Natural killer cell (primary cell): ENCODE measurements around the gene SRGN. TPM values are rescaled to one million over a fixed set of nuclear protein-coding genes. Genes with fewer than 3 reads are reported as not detected.

Source experiments
- ATAC-seq, 3 donors: fragments of 150-1000 bp in 2 of 3; fragments of 200-7000 bp in 1 of 3; cut with Tn5 transposase; 1 replicate in 1 of 3; 2 replicates in 2 of 3; pipeline ENCODE4 v1.10.0; 2021; ENCODE audit warnings: mild to moderate bottlenecking in 2 of 3, moderate library complexity in 2 of 3
- DNase-seq, 2 donors: peaks; one replicate each; pipeline versions ENCODE4 v3.0.0 to v3.0.0-alpha.2; 2013 to 2021; ENCODE audit warnings: mixed read lengths in 1 of 2
- H3K27ac ChIP-seq: one replicate; pipeline ENCODE4 v1.5.1; 2013; ENCODE audit warnings: mild to moderate bottlenecking, low read length
- H3K27me3 ChIP-seq: one replicate; pipeline ENCODE4 v1.6.1; 2013; ENCODE audit warnings: low read length; ENCODE audit not compliant: control insufficient read depth, insufficient read depth
- H3K36me3 ChIP-seq: one replicate; pipeline ENCODE4 v1.6.1; 2013; ENCODE audit warnings: low read length; ENCODE audit not compliant: control insufficient read depth, insufficient read depth
- H3K4me1 ChIP-seq: one replicate; pipeline ENCODE4 v1.6.1; 2013; ENCODE audit warnings: low read length; ENCODE audit not compliant: control insufficient read depth, insufficient read depth
- H3K4me3 ChIP-seq: one replicate; pipeline ENCODE4 v1.5.1; 2013; ENCODE audit warnings: low read length
- H3K9me3 ChIP-seq: one replicate; pipeline ENCODE4 v1.6.1; 2013; ENCODE audit warnings: low read length; ENCODE audit not compliant: control insufficient read depth, insufficient read depth
- H3K27ac Mint-ChIP-seq, 2 donors: one replicate each; pipeline ENCODE4 v1.8.0; 2022; ENCODE audit warnings: mild to moderate bottlenecking in 2 of 2, mixed read lengths in 2 of 2, moderate library complexity in 1 of 2
- H3K27me3 Mint-ChIP-seq, 2 donors: one replicate each; pipeline ENCODE4 v1.8.0; 2022; ENCODE audit warnings: low read depth in 2 of 2, mixed read lengths in 2 of 2
- H3K36me3 Mint-ChIP-seq: one replicate; pipeline ENCODE4 v1.8.0; 2022; ENCODE audit warnings: mixed read lengths
- H3K4me1 Mint-ChIP-seq, 2 donors: one replicate each; pipeline ENCODE4 v1.8.0; 2022; ENCODE audit warnings: mixed read lengths in 2 of 2
- H3K4me3 Mint-ChIP-seq: one replicate; pipeline ENCODE4 v1.8.0; 2022; ENCODE audit warnings: mild to moderate bottlenecking, moderate library complexity, mixed read lengths
- H3K9me3 Mint-ChIP-seq, 2 donors: one replicate each; pipeline ENCODE4 v1.8.0; 2022; ENCODE audit warnings: mixed read lengths in 2 of 2
- whole genome bisulfite sequencing: methylation state at CpG from one replicate; pipeline ENCODE4 v1.1.7; 2013; ENCODE audit warnings: missing lambda C conversion rate; ENCODE audit not compliant: insufficient coverage; 5-methylcytosine and 5-hydroxymethylcytosine counted together
- intact Hi-C: fragments of 100-400 bp; cut with micrococcal nuclease; formaldehyde crosslinking; loops from one replicate; pipeline ENCODE4 v1.14.2; 2022
- total RNA-seq, 4 donors: library from RNA; stranded (reverse); fragments of 120-200 nt in 1 of 4; gene quantifications; one replicate each; pipeline versions ENCODE4 v1.2.3 to v1.2.4, GENCODE V29; 2013 to 2022
- TF ChIP-seq, protein P1 (sequence below): fragments of 200-600 bp; IDR thresholded peaks from one replicate; pipeline ENCODE4 v1.8.0; 2022; ENCODE audit warnings: antibody characterized with exemption

SRGN gene
- total RNA-seq, 3 donors from 2014 or later (not counting 1 experiment from before 2014, with no cell fraction given): 636 to 954 (median 778) TPM

DNA sequence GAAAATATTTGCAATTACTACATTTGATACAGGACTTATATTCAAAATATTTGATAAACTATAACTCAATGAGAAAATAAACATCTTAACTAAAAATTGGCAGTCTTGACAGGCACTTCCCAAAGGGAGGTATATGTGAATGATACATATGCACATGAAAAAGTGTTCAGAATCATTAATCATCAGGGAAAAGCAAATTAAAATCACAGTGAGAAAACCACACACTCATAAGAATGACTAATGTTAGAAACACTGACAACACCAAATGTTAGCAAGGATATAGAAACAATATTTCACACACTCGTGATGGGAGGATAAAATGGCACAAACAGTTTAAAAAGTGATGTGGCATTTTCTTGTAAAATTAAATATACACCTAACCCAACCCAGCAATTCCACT lies 32.0 kb downstream of the SRGN start:
- no peaks in the 10 kb centered on the region for H3K27me3 ChIP-seq
- no peak overlapping the region for H3K4me3 Mint-ChIP-seq
- no peak overlapping the region for H3K4me3 ChIP-seq
- no peaks in the 10 kb centered on the region for H3K36me3 Mint-ChIP-seq
- H3K27ac ChIP-seq: no peak overlapping the region
- H3K9me3 ChIP-seq: no peaks in the 10 kb centered on the region
- intact Hi-C loops: loop anchor here (10.0 kb wide), 1 partner anchor 275 kb away; no protein-coding TSS in a partner anchor
- no peak for DNase-seq
- H3K27me3 Mint-ChIP-seq: no peaks in the 10 kb centered on the region
- H3K36me3 ChIP-seq: no peaks in the 10 kb centered on the region
- peaks cover 3 to 9% of the 10 kb centered on the region in 2 donors for H3K4me1 Mint-ChIP-seq
- ATAC-seq: no peak
- H3K4me1 ChIP-seq: peaks cover 3% of the 10 kb centered on the region
- TF ChIP-seq, protein P1, sequence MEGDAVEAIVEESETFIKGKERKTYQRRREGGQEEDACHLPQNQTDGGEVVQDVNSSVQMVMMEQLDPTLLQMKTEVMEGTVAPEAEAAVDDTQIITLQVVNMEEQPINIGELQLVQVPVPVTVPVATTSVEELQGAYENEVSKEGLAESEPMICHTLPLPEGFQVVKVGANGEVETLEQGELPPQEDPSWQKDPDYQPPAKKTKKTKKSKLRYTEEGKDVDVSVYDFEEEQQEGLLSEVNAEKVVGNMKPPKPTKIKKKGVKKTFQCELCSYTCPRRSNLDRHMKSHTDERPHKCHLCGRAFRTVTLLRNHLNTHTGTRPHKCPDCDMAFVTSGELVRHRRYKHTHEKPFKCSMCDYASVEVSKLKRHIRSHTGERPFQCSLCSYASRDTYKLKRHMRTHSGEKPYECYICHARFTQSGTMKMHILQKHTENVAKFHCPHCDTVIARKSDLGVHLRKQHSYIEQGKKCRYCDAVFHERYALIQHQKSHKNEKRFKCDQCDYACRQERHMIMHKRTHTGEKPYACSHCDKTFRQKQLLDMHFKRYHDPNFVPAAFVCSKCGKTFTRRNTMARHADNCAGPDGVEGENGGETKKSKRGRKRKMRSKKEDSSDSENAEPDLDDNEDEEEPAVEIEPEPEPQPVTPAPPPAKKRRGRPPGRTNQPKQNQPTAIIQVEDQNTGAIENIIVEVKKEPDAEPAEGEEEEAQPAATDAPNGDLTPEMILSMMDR: no peak
- no peaks in the 10 kb centered on the region for H3K9me3 Mint-ChIP-seq
- H3K27ac Mint-ChIP-seq: no peak overlapping the region
- no CpG with 5 or more reads among the region's 1 CpG for WGBS

DNA sequence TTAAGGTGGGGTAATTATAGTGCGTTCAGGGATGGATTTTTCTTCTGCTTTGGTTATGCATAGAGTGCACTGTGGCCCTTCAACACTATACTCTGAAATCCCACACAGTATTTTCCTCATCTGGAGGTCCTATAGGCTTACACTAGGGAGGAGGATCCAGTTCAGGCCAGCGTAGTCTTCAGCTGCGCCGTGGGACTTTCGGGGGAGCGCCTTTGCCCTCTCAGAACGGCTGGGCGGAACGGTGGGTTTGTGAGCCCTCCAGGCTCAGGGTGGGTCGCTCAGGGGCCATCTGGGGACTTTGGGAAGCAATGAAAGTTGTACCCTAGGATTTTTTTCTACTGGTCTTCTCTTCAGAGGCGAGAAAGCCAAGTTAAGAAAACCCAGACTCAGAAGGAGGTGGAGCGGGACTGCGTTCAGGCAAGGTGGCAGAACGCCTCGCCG lies 35.4 kb downstream of the SRGN start:
- DNase-seq (no peak), ATAC-seq (peak; percentile 16 to 69 (median 28))
- Histone ChIP-seq H3K36me3 (no peaks in the 10 kb centered on the region), H3K27me3 (no peaks in the 10 kb centered on the region), H3K27ac (peak overlapping the region; percentile 92), H3K9me3 (no peaks in the 10 kb centered on the region), H3K4me3 (peak overlapping the region; percentile 64), H3K4me1 (peaks cover 12% of the 10 kb centered on the region)
- TF ChIP-seq, protein P1: peak; percentile 31
- Mint-ChIP-seq H3K9me3 (no peaks in the 10 kb centered on the region), H3K27ac (peak overlapping the region; percentile 96), H3K4me1 (peaks cover 14 to 20% of the 10 kb centered on the region in 2 donors), H3K27me3 (no peaks in the 10 kb centered on the region), H3K4me3 (peak overlapping the region; percentile 93), H3K36me3 (no peaks in the 10 kb centered on the region)
- WGBS: 0% methylated on average over 15 of the region's 16 CpGs
- intact Hi-C loops: loop anchor here (1.0 to 10.0 kb wide), 3 partner anchors 34 to 271 kb away; no protein-coding TSS in a partner anchor

DNA sequence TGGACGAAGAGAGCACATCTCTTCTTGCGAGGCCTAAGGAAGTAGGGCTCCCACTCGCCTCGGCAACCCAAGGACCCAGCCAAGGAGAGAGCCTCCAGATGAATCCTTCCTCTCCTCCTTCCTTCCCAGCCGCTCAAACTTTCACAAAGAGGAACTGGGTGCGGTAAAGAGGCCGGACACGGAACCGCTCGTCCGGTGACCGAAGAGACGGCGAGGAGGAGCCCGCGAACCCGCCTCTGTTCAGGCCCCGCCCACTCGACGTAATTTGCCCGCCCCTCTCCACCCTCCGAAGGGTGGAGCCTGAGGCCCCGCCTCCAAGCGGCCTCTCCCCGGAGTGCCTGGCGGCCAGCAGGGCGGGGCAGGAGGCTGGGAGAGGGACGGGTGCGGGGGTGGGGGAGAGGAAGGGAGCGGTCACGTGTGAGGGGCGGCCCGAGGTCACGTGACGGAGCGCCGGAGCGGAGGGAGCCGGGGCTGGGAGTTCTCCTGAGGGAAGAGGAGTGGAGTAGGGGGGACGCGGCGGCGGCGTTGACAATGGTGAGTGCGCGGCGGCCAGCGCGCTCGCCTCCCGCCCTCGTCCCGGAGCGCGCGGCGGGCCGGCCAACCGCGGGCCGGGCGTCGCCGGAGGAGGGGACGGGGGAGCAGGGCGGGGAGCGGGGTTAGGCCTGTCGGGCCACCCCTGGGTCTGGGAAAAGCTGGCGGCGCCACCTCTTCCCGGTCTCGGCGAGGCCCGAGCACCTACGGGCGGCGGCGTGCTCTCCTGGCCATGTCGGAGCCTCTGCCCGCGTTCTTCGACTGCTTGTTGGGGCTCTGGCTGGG lies 36.1 kb downstream of the SRGN start, which contains the start of gene VPS26A:
Gene VPS26A (plus strand): TSS at position 432 of the 816 bp plus-strand sequence. CDS start 100 bp downstream, at position 532.
- under 1% methylated on average over 82 of the region's 82 CpGs for WGBS
- intact Hi-C loops: loop anchor here (1.0 to 10.0 kb wide), 8 partner anchors 23 to 271 kb away; no protein-coding TSS in a partner anchor
- Histone ChIP-seq H3K4me1 (peaks cover 17% of the 10 kb centered on the region), H3K4me3 (peak within 1 kb of the TSS; percentile 64), H3K27ac (peak within 1 kb of the TSS; percentile 92), H3K36me3 (no peaks in the 10 kb centered on the region), H3K9me3 (no peaks in the 10 kb centered on the region), H3K27me3 (no peaks in the 10 kb centered on the region)
- peak within 1 kb of the TSS; percentile 96 for H3K27ac Mint-ChIP-seq
- H3K4me1 Mint-ChIP-seq: peaks cover 16 to 21% of the 10 kb centered on the region in 2 donors
- TF ChIP-seq, protein P1: no peak
- peak within 1 kb of the TSS; percentile 95 for H3K4me3 Mint-ChIP-seq
- ATAC-seq (peak; percentile 92 to 99 (median 93)), DNase-seq (peak; percentile 99 to 100)
- no peaks in the 10 kb centered on the region for H3K36me3 Mint-ChIP-seq
- H3K27me3 Mint-ChIP-seq: no peaks in the 10 kb centered on the region
- H3K9me3 Mint-ChIP-seq: no peaks in the 10 kb centered on the region
